ENCODE results near the gene WNT11.

Gene WNT11

GRCh38 chr11:76237000-76237649 is 30.8 kb upstream of the WNT11 start:
- no peak for FAIRE-seq

- FAIRE-seq = no peak
These were observed 30.0 kb upstream of the WNT11 start for GRCh38 chr11:76236092-76236999.

GRCh38 chr11:76235233-76236091 is 29.2 kb upstream of the WNT11 start:
- no peak for FAIRE-seq

GRCh38 chr11:76234416-76235232 is 28.3 kb upstream of the WNT11 start:
- FAIRE-seq = no peak

GRCh38 chr11:76234021-76234415 is 27.7 kb upstream of the WNT11 start:
- no peak for FAIRE-seq

GRCh38 chr11:76233196-76233921 is 27.1 kb upstream of the WNT11 start:
- FAIRE-seq = no peak

GRCh38 chr11:76232026-76232665 is 25.8 kb upstream of the WNT11 start:
- FAIRE-seq = no peak

- FAIRE-seq = no peak
These were observed 24.9 kb upstream of the WNT11 start for GRCh38 chr11:76231121-76231738.

GRCh38 chr11:76230392-76230791 is 24.1 kb upstream of the WNT11 start:
- no peak for FAIRE-seq

GRCh38 chr11:76229690-76230240 is 23.5 kb upstream of the WNT11 start:
- no peak for FAIRE-seq

GRCh38 chr11:76228875-76229149 is 22.5 kb upstream of the WNT11 start:
- FAIRE-seq = no peak

GRCh38 chr11:76228071-76228874 is 22.0 kb upstream of the WNT11 start:
- no peak for FAIRE-seq

- no peak for FAIRE-seq
These were observed 20.3 kb upstream of the WNT11 start for GRCh38 chr11:76226626-76227025.

- no peak for FAIRE-seq
These were observed 18.9 kb upstream of the WNT11 start for GRCh38 chr11:76225122-76225611.

GRCh38 chr11:76224461-76225121 is 18.3 kb upstream of the WNT11 start:
- no peak for FAIRE-seq

GRCh38 chr11:76221365-76221764 is 15.1 kb upstream of the WNT11 start:
- FAIRE-seq = no peak

- FAIRE-seq = no peak
These were observed 12.9 kb upstream of the WNT11 start for GRCh38 chr11:76219243-76219642.

GRCh38 chr11:76218449-76219178 is 12.3 kb upstream of the WNT11 start:
- no peak for FAIRE-seq
